DMS 273 treated with DMSO at 0.1 percent for 48 hours (cell line): ENCODE measurements around the gene DAP.
"Not testable (repeated sequence)": the region's sequence is repeated elsewhere in the genome, so short reads cannot be mapped to it uniquely, and the experiment has no call there.

Experiments
- DNase-seq: peaks from one replicate; lab custom pipeline; 2025; lab: John Stamatoyannopoulos, UW

DAP gene

DNA sequence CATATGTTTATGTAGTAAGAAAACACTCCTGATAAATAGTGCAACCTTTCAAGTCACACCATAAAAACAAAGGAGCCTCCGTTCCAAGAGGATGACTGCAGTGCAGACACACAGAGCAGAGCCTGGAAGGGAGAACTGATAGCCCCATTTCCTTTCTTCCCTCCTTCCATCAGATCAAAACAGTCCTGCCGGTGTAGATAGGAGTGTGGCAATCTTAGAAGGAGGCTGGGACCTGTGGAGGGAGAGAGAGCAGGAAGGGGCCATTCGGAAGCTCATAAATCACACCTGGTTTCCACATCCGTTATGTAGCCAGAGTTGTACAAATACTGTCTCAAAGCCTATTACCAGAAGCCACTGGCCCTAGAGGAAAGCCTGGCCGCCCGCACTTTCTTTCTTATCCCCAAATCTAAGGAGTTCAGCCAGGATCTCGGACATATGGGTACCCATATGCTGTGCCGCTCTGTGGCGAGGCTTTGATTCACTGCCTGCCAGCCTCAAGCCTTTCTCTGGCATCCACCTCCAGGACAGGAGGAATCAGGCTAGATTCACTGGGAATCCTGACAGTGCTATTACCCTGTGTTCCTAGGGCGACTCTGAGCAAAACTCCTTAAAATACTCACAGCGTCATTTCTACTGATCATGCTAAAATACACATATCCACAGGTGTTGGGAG lies 26.9 kb downstream of the DAP start:
- DNase-seq: peak; percentile 75

DNA sequence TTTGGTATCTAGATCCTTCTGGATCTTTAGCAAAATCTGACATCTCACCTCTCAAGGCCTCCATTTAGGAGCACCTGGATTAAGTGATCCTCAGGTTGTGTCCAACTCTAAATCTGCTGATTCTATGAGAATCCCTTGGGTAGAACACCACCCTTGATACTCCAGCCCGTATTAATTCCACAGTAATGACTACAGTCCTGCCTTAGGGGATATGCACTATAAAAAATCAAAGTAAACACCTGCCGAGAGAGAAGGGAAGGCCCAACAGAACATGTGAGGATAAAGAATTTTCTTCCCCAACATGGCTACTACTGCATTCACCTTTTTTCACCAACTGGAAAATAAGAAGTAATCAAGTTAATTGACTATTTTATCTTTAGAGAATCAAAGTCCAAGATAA lies 27.6 kb downstream of the DAP start:
- no peak for DNase-seq

DNA sequence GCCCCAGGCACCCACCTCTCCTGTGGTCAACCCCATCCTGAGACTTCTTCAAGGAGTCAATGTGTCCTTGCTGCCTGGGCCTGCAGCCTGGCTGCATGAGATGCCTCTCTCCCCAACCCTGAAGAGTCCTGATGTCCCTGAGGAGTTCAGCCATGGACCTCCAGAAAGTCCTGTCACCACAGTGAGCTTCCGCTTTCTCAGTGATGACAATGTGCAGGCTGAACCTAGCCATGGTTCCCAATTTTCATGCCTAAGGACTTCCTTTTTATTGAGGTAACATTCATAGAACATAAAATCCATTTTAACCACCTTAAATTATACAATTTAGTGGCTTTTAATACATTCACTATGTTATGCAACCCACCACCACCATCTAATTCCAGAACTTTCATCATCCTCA lies 29.1 kb downstream of the DAP start:
- no peak for DNase-seq

DNA sequence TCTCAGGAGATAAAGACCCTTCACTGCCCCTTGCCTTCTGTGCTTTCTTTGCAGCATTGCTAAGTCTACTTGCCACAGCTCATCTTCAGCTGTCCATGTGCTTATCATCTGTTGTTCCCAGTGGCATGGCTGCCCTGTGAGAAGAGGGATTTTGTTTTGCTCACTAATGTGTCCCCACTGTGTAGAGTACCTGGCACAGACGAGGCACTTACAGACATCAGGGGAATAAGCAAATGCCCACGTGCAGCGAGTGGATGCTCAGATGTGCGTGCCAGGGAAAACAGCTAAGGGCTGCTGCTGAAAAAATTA lies 31.0 kb downstream of the DAP start:
- DNase-seq: no peak

DNA sequence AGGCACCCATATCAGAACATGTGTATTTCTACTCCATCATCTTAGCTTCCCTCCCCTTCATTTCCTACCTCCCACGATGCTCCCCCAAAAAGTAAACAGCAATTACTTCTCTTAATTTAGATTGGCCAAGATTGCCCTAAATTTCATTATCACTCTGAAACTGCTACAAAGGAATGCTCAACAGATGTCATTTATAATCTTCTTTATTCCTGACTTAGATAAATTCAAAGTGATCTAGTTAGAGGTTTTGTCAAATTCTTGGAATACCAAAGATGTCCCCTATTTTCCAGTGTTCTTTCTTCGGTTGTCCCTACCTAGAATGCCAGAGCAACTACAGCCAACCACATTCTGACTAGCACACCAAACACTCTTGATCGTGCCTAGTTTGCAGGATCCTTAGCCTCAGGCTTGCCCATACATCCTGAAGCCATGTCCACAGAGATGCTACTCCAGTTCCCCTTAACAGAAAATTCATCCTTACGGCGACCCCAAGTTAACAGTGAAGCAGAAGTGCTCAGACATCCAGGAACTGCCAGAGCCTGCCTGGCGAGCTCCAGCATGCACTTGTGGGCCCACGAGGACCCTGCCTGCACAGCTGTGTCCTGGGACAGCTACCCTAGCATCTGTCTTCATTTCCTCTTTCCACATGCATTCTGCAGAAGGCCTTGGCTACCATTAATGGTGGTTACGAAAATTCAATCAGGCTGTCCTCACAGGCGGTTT lies 31.6 kb downstream of the DAP start:
- DNase-seq: no peak

DNA sequence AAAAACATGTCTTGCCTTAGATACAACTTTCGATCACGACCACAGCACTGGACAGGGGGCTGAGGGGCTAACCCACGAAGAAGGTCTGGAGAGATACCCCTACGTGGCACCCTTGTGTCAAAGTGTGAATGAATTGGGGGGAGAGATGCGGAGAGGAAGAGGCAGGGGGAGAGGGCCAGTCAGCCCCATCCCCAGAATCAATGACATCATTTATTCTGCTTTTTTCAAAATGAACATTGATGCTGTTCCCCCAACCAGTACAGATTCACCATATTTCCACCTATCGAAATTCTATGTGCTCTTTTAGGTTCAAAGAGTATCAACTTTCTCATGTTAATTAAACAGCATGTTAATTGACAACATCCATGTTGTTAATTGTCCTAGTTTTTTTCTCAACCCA lies 32.4 kb downstream of the DAP start:
- no peak for DNase-seq

DNA sequence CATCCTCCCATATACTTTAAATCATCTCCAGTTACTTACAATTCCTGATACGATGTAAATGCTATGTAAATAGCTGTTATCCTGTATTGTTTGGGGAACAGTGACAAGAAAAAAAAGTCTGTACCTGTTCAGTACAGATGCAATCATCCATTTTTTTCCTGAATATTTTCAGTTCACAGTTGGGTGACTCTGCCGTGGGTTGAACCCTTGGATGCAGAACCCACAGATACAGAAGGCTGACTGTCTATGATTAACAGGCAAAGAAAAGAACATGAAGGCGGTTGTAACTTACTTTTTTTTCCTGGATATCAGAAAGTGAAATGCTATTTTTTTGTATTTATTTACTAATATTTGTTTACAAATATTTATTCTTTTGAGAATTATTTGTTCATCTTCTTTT lies 33.2 kb downstream of the DAP start:
- no peak for DNase-seq

DNA sequence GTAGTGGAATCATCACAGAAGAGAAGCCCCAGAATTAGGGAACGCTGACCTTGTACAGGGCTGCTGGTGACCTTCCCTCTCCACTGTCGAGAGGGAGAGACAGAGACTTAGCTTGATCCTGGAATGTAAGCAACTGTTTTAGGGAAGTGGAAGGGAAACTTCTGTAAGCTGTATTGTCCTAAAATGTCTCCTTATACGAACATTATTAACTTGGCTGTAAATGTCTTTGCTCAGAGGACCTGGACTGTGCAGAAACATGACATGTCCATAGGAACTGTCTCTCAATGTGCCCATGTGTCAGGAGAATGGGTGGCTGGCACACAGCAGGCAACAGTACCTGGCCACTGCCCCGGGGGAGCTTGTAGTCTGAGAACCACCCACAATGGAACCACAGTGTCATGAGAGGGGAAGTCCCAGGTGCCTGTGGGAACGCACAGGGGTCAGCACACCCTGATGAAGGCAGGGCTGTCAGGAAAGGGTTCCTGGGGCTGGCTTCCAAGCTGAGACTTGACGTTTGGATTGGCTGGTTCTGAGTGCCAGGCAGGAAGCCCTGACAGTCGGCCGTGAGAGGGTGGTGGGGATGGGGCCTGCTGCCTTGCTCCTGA lies 34.0 kb downstream of the DAP start:
- no peak for DNase-seq

DNA sequence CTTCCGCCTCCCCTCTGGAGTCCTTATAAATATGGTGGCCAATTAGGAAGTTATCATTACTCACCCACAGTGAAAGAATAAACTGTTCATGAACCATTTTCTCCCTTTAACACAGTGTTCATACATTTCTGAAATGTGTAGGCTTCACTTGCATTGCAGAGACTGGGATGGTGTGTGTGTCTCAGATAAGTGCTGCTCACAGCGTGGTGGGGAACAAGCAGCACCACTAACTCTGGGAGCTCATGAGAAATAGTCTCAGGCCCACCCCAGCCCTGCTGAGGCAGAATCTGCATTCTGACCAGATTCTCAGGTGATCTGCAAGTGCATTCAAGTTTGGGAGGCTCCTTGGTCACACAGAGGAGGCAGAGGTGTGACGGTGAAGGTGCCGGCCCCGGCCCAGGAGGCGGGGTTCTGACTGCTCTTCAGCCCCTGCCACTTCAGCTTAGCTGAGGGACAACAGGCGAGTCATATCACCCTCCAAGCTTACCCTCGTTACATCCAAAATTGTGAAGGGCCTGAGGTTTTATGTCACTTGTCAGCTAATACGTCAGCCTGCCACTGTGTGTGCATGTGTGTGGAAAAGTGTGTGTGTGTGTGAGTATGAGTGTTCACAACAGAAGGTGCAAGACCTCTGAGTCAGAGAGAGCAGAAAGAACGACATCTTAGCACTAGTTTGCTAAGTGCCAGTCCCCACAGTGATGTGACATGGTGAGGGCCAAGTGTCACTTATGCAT lies 34.7 kb downstream of the DAP start:
- no peak for DNase-seq

DNA sequence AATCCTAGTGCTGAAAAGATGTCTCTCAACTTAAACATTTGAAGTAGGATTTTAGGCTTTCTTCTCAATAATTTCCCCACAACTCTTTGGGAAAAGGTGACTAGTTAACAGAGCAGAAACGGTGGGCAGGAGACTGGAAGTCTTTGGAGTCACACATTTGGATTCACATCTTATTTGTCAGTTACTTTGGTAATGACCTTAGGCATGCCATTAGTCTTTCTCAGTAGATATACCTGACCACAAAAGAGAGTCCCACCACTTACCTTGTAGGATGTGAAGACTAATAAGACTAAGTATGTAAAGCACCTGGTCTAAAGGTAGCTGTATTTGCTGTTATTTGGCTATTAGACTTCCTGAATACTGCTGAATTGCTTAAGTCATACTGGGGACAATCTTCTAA lies 35.4 kb downstream of the DAP start:
- DNase-seq: no peak

DNA sequence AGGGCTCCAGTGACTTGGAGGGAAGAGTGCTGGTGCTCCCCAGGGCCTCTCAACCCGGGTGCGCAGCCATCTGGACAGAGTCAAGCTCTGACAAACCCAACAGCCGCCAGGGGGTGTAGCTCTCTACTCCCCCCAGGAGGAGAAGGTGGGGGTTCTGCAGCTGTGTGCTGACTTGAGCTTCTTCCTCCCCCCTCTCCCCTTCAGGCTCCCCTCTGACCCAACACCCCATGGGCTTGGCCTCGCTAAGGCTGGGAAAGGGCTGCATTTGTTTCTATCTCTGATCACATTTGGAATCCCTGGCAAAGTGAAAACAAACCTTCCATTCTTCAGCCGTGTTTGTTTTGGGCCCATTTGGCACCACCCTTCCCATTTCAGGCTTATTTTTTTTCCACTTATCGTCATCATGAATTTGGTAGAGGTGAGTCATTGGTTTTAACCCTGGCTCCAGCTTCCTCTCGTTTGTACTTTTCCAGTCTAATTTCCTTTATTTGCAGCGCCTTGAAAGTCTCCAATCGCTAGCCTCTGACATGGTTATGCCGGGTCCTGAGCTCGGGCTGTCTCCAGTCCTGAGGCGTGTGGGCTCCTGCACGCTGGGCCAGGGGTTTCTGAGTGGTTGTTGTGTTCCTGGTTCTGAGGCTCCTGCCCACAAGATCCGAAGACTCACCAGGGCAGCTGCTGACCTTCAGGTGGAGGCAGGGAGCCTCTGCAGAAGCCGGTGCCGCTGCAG lies 36.1 kb downstream of the DAP start:
- DNase-seq: no peak

DNA sequence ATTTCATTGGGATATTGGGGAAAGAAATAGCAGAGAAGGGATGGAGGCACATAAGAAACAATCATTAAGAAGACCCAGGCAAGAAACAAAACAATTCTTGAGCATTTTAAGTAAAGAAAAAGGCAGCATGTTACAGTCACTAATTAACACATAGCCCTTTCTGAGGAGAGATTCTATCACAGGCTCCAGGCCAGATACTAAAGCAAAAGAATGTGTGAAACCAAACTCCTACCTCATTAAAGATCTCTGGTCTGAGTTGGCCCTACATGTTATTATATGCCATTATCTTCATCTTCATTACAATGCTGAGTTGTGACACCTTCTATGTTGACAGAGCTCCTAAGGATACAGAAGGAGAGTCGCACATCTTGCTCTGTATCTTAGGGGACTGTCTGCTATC lies 37.5 kb downstream of the DAP start:
- DNase-seq: no peak

DNA sequence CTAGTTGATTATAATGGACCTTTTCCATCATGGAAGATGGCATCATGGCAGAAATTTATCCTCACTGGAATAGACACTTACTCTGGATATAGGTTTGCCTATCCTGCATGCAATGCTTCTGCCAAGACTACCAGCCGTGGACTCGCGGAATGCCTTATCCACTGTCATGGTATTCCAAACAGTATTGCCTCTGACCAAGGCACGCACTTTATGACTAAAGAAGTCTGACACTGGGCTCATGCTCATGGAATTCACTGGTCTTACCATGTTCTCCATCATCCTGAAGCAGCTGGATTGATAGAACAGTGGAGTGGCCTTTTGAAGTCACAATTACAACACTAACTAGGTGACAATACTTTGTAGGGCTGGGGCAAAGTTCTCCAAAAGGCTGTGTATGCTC lies 40.3 kb downstream of the DAP start:
- not testable (repeated sequence) for DNase-seq

DNA sequence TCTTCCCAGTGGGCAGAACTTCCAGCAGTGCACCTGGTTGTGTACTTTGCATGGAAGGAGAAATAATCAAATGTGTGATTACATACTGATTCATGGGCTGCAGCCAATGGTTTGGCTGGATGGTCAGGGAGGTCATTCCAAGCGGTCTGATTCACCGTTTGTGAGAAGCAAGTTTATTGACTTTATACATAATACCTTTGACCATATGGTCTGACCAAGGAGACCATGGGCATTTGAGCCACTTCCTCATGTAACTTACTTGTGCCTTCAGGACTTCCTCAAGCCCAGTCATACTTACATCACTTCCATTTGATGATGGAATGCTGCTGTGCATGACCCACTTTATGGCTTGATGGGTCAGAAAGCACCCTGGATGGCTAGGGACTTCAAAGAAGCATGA lies 41.1 kb downstream of the DAP start:
- no peak for DNase-seq

DNA sequence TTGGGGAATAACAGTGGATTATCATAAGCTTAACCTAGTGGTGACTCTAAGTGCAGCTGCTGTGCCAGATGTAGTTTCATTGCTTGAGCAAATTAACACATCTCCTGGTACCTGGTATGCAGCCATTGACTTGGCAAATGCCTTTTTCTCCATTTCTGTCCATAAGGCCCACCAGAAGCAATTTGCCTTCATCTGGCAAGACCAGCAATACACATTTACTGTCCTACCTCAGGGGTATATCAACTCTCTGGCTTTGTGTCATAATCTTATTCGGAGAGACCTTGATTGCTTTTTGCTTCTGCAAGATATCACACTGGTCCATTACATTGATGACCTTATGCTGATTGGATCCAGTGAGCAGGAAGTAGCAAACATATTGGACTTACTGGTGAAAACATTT lies 42.4 kb downstream of the DAP start:
- not testable (repeated sequence) for DNase-seq

DNA sequence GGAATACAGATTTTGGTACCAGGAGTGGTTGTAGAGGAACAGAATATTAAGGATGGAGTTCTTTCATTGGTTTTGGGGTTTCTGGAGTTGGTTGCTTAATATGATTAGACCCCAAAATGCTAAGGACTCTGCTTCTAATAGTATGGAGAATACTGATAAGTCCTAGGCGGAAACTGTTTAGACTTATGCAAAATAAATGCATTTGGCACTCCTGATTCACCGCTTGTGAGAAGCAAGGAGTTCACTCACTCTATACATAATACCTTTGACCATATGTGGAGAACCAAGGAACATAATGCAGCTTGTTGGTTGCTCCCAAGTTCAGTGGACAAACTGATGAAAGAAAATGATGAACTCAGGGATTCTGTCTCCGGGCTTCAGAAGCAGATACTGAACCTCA lies 44.2 kb downstream of the DAP start:
- not testable (repeated sequence) for DNase-seq

DNA sequence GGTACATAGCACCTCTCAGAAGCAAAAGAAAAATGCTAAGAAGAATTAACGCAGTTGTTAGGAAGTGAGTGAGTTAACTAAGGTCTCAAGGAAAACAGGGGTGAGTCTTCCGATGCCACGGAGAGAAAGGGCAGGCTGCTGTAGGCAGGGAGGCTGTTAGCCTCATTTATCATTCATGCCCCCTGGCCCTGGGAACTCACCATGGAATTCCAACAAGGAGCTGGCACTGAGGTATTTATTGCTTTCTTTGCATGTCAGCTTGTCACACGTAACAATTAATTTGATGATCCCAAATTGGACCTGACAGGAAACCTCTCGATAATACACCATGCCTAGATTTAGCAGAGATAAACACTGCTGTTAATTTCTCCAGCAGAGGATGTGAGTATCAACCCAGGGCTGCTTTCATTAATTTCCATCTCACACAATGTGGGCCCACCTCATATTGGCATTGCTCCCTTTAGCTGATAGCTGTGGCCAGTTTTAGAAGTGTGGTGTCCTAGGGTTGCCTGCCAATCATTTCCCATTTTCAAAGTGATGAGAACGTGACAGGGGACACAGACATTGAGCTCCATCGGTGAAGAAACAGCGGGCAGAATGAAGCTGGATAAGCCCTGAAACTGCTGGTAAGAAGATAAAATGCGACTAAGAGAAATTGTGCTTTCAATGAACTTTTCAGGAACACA lies 45.3 kb downstream of the DAP start:
- no peak for DNase-seq

DNA sequence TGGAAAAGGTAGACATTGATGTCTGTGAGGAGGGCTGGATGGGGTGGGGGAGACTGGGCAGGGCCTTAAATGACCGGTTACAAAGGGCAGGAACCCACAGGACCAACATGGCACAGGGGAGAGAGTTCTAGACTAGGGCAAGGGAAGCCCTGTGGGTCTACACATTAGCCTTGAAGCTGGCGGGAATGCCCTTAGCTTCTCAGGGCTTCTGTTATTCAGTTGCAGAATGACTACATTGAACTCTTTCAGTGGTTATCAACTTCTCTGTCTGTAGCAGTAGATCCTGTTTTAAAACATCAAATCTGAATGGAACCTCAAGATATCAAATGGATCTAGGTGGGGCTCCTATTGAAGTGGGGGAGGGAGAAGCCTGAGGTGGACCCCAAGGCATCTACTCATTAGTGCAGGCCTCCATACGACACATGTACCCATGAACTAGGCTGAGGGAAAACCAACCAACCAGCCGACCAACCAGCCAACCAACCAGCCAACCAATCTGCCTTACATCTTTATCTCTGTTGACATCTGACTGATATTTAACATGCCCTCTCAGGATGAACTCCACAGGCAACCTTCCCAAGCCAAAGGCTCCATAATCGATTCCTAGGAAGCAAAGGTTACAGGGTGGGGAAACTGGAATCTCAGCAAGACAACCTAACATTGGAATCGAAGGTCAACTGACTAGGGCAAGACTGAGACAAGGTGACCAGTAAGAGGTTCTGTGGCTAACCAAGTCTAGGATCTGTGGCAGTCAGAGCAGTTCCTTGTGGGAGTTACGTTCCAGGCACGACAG lies 48.3 kb downstream of the DAP start:
- DNase-seq: no peak

DNA sequence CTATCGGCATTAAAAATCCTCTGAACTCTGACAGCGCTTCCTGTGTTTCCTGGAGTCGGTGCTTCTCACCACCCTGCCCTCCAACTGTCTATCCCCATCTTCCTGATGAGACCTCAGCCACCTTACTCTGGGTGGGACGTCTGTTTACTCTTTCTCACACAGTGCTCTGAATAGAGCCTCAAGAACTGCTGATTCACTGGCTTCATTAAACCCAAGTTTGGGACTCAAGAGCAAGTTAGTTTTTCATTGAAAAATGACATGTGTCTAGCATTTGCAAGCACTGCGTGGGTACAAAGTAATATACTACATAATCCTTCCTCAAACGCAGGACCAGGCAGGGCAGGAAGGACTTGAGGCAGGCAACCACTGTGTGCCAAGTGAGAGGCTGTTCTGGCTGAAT lies 49.5 kb downstream of the DAP start:
- no peak for DNase-seq

DNA sequence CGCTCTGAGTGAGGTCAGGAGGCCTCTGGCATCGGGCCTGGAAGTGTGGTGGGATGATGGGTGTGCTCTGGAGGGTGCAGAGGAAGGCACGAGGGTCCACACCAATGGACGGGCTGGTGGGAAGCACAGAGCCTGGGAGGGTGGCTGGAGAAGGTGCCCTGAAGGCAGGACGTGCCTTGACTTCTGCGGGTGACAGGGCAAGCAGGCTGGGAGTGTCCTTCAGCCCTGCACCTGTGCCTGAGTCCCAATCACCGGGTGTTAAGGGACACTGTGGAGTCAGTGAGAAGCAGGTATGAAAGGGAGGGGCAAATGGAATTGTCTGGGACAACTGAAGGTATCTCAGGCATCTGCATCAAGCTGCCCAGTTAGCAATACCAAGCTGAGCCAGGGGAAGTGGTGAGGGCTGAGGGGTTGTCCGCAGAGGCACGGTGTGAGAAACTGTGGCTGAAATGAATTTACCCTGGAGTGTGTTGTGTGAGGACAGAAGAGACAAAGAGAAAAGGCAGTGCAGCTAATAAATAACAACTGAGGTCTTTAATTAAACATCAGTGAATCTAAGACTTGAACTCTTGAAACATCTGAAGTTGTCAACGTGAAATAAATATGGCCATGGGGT lies 50.4 kb downstream of the DAP start:
- DNase-seq: no peak

DNA sequence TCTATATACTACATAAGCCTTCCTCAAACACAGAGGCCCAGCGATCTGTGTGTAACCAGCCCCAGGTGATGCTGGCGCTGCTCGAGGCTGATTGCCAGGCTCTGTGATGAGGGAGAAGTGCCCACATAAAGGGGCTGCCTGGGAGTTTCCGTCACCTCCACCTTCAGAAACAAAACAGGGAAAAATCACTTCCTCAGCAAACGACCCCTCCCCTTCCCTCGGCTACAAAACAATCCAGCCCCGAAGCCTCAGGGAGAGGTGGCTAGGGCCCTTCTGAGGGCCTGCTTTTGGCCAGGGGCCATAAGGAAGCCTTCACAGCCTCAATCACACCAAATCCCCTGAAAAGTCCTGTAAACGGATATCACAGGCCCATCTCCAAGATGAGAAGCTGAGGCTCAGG lies 51.1 kb downstream of the DAP start:
- no peak for DNase-seq
